ENCODE results near the gene ZDHHC14. TPM values are rescaled to one million over a fixed set of nuclear protein-coding genes. Genes with fewer than 3 reads are reported as not detected.

ZDHHC14 gene
- total RNA-seq, 1 experiment from 2014 or later: 3.2 TPM

DNA sequence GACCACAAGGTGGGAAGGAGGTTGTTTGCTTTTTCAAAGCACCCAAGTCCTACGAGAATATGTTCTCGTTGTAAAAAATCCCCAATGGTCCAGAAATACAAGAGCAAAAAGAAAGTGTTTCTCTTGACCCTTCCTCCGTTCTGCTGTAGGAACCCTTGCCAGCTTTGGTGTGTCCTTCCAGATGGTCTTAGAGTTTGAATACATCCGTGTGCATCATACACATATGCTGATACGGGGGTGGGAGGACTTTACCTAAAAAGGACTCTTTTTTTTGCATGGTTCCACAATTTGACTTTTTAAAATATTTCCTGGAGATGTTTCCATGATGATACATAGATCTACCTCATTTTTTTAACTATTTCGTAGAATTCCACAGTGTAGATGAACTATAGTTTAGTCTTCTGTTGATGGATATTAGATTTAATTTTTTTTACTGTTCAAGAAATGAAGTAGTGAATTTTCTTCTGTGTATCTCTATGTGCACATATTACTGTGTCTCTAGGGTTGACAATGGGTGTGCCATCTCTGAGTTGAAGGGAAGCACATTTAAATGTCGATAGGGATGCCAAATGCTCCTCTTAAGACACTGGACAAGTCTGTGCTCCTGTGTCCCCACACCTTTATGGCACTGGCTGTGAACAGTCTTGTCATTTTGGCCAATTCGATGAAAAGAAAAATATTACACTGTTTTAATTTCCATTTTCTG, 259.9 kb downstream of the ZDHHC14 start:
- BruUV-seq (replicated peaks): no TSS peak
- peaks cover 4% of the 10 kb centered on the region for H3K4me1 ChIP-seq (ENCODE audit: insufficient read depth, low read length, poor library complexity, severe bottlenecking)
- no peaks in the 10 kb centered on the region for H3K9me3 ChIP-seq (ENCODE audit: low read depth, low read length, poor library complexity, severe bottlenecking)
- H3K27ac ChIP-seq (ENCODE audit: low read depth, low read length, poor library complexity, severe bottlenecking): no peak overlapping the region
- intact Hi-C loops (cut with micrococcal nuclease; ENCODE audit: unreplicated experiment): no loop called here
- ChIA-PET POLR2A (ENCODE audit: low non-redundant PET) (interaction anchor here (0.8 kb wide), 1 partner anchor 177 kb away, joined by 4 read pairs; no protein-coding TSS in a partner anchor), CTCF (no interaction called here)
- DNase-seq (ENCODE audit: low spot score): no peak
- H3K27me3 ChIP-seq (replicated peaks; ENCODE audit: insufficient read depth, low read depth, low read length, poor library complexity): peaks cover 3% of the 10 kb centered on the region
- H3K36me3 ChIP-seq (ENCODE audit: insufficient read depth, low read length, poor library complexity, severe bottlenecking): no peaks in the 10 kb centered on the region
- no peak overlapping the region for H3K4me3 ChIP-seq (ENCODE audit: low read depth, low read length, poor library complexity, severe bottlenecking)
- TF ChIP-seq, protein P1, sequence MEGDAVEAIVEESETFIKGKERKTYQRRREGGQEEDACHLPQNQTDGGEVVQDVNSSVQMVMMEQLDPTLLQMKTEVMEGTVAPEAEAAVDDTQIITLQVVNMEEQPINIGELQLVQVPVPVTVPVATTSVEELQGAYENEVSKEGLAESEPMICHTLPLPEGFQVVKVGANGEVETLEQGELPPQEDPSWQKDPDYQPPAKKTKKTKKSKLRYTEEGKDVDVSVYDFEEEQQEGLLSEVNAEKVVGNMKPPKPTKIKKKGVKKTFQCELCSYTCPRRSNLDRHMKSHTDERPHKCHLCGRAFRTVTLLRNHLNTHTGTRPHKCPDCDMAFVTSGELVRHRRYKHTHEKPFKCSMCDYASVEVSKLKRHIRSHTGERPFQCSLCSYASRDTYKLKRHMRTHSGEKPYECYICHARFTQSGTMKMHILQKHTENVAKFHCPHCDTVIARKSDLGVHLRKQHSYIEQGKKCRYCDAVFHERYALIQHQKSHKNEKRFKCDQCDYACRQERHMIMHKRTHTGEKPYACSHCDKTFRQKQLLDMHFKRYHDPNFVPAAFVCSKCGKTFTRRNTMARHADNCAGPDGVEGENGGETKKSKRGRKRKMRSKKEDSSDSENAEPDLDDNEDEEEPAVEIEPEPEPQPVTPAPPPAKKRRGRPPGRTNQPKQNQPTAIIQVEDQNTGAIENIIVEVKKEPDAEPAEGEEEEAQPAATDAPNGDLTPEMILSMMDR (conservative IDR thresholded peaks at IDR 0.05; ENCODE audit: low read depth, low read length): no peak

DNA sequence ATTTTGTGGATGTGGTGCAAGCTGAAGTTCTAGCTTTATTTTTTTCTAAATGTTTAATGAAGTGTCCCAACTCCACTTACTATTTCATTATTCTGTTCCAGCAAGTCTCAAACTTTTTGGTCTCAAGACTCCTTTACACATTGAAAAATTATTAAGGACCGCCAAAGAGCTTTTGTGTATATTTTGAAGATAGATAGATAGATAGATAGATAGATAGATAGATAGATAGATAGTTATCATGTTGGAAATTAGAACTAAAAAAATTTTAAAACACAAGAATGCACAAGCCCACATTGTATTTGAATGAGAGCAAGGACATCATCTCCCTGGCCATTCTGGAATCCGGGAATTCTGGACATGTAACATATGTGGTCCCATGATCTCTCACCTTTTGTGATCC, 260.8 kb downstream of the ZDHHC14 start:
- Histone ChIP-seq H3K4me1 (ENCODE audit: insufficient read depth, low read length, poor library complexity, severe bottlenecking) (peaks cover 4% of the 10 kb centered on the region), H3K4me3 (ENCODE audit: low read depth, low read length, poor library complexity, severe bottlenecking) (no peak overlapping the region), H3K36me3 (ENCODE audit: insufficient read depth, low read length, poor library complexity, severe bottlenecking) (no peaks in the 10 kb centered on the region), H3K27me3 (replicated peaks; ENCODE audit: insufficient read depth, low read depth, low read length, poor library complexity) (peaks cover 3% of the 10 kb centered on the region), H3K9me3 (ENCODE audit: low read depth, low read length, poor library complexity, severe bottlenecking) (no peaks in the 10 kb centered on the region), H3K27ac (ENCODE audit: low read depth, low read length, poor library complexity, severe bottlenecking) (no peak overlapping the region)
- CTCF ChIA-PET: no interaction called here
- DNase-seq (ENCODE audit: low spot score): no peak
- intact Hi-C loops (cut with micrococcal nuclease; ENCODE audit: unreplicated experiment): no loop called here
- POLR2A ChIA-PET (ENCODE audit: low non-redundant PET): no interaction called here
- no peak for TF ChIP-seq EZH2 (IDR thresholded peaks at IDR 0.05; ENCODE audit: borderline replicate concordance, low read depth, low read length, poor library complexity, severe bottlenecking)
- TF ChIP-seq, protein P1 (conservative IDR thresholded peaks at IDR 0.05; ENCODE audit: low read depth, low read length): no peak
- BruUV-seq (replicated peaks): no TSS peak

DNA sequence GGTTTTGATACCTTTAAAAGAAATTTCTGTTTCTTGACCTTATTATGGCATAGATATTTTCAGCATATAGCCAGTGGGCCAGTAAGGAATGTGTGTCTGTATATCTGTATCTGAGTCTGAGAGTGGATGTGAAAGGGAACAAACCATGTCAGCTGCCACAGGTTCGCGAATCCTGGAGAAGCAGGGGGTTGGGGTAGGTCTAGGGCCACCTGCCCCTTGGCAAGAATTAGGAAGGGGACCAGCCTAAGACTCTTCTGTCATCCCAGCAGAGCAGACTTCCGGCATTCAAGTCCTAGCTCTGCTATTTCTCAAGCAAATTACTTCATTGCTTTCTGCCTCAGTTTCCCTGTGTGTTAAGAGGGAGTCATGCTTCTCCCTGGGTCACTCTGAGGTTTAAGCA, 261.7 kb downstream of the ZDHHC14 start:
- POLR2A ChIA-PET (ENCODE audit: low non-redundant PET): no interaction called here

More for the DNA sequence above, 261.7 kb downstream of the ZDHHC14 start:
- Histone ChIP-seq H3K27me3 (replicated peaks; ENCODE audit: insufficient read depth, low read depth, low read length, poor library complexity) (peaks cover 3% of the 10 kb centered on the region), H3K27ac (ENCODE audit: low read depth, low read length, poor library complexity, severe bottlenecking) (no peak overlapping the region), H3K4me1 (ENCODE audit: insufficient read depth, low read length, poor library complexity, severe bottlenecking) (peaks cover 4% of the 10 kb centered on the region), H3K4me3 (ENCODE audit: low read depth, low read length, poor library complexity, severe bottlenecking) (no peak overlapping the region), H3K9me3 (ENCODE audit: low read depth, low read length, poor library complexity, severe bottlenecking) (no peaks in the 10 kb centered on the region), H3K36me3 (ENCODE audit: insufficient read depth, low read length, poor library complexity, severe bottlenecking) (no peaks in the 10 kb centered on the region)
- DNase-seq (ENCODE audit: low spot score): no peak
- no TSS peak for BruUV-seq (replicated peaks)
- CTCF ChIA-PET: no interaction called here
- no peak for TF ChIP-seq EZH2 (IDR thresholded peaks at IDR 0.05; ENCODE audit: borderline replicate concordance, low read depth, low read length, poor library complexity, severe bottlenecking)
- TF ChIP-seq, protein P1 (conservative IDR thresholded peaks at IDR 0.05; ENCODE audit: low read depth, low read length): no peak
- intact Hi-C loops (cut with micrococcal nuclease; ENCODE audit: unreplicated experiment): no loop called here

Data from A673 (cell line).